ENCODE measurements around the gene NUP210L. TPM values are rescaled to one million over a fixed set of nuclear protein-coding genes. Genes with fewer than 3 reads are reported as not detected.
"Not testable (repeated sequence)": the region's sequence is repeated elsewhere in the genome, so short reads cannot be mapped to it uniquely, and the experiment has no call there.

Gene NUP210L
- total RNA-seq, 1 experiment from 2014 or later = not detected

GRCh38 chr1:154137888-154138287, 17.0 kb downstream of the NUP210L start:
- intact Hi-C loops (cut with micrococcal nuclease; ENCODE audit: unreplicated experiment) = no loop called here
- no peak overlapping the region for H3K4me2 ChIP-seq
- TF ChIP-seq CTCF (conservative IDR thresholded peaks at IDR 0.05) (no peak), EZH2 (IDR thresholded peaks at IDR 0.05; ENCODE audit: low read depth) (no peak)
- H2AFZ ChIP-seq = no peak overlapping the region
- no peak overlapping the region for H3K27ac ChIP-seq
- no peak overlapping the region for H3K4me3 ChIP-seq
- no peaks in the 10 kb centered on the region for H3K36me3 ChIP-seq (ENCODE audit: low read depth)
- DNase-seq = no peak
- H4K20me1 ChIP-seq (ENCODE audit: insufficient read depth) = no peaks in the 10 kb centered on the region
- BruUV-seq (replicated peaks) = no TSS peak
- H3K4me1 ChIP-seq (replicated peaks; ENCODE audit: insufficient read depth) = no peaks in the 10 kb centered on the region
- no peaks in the 10 kb centered on the region for H3F3A ChIP-seq (ENCODE audit: insufficient read depth, low read depth)
- H3K9me3 ChIP-seq (ENCODE audit: insufficient read depth, low read depth) = no peaks in the 10 kb centered on the region
- POLR2A ChIA-PET (ENCODE audit: unreplicated experiment) = interaction anchor here (0.6 kb wide), 1 partner anchor 143 kb away, joined by 3 read pairs; no protein-coding TSS in a partner anchor
- no peaks in the 10 kb centered on the region for H3K27me3 ChIP-seq (ENCODE audit: insufficient read depth, low read depth)
- H3K79me2 ChIP-seq (ENCODE audit: low read depth) = no peaks in the 10 kb centered on the region
- no peaks in the 10 kb centered on the region for H3K9me2 ChIP-seq (ENCODE audit: insufficient read depth)
- CTCF ChIA-PET = no interaction called here

- Histone ChIP-seq H3K9me2 (ENCODE audit: insufficient read depth) (no peaks in the 10 kb centered on the region), H3K4me3 (no peak overlapping the region), H3K9me3 (ENCODE audit: insufficient read depth, low read depth) (no peaks in the 10 kb centered on the region), H4K20me1 (ENCODE audit: insufficient read depth) (no peaks in the 10 kb centered on the region), H3K27me3 (ENCODE audit: insufficient read depth, low read depth) (no peaks in the 10 kb centered on the region), H3K27ac (no peak overlapping the region), H3K4me2 (no peak overlapping the region), H3K4me1 (replicated peaks; ENCODE audit: insufficient read depth) (no peaks in the 10 kb centered on the region), H3F3A (ENCODE audit: insufficient read depth, low read depth) (0 out of 2 replicates have a peak, but pooled peaks cover 2% of the 10 kb centered on the region), H3K36me3 (ENCODE audit: low read depth) (no peaks in the 10 kb centered on the region), H2AFZ (0 out of 2 replicates have a peak overlapping the region, but pooled peaks have one; percentile 13), H3K79me2 (ENCODE audit: low read depth) (no peaks in the 10 kb centered on the region)
- ChIA-PET CTCF (no interaction called here), POLR2A (ENCODE audit: unreplicated experiment) (interaction anchor here (0.6 kb wide), 1 partner anchor 350 kb away, joined by 15 read pairs; no protein-coding TSS in a partner anchor)
- no TSS peak for BruUV-seq (replicated peaks)
- TF ChIP-seq CTCF (conservative IDR thresholded peaks at IDR 0.05) = no peak
- no peak for DNase-seq
- intact Hi-C loops (cut with micrococcal nuclease; ENCODE audit: unreplicated experiment) = no loop called here
Observed at GRCh38 chr1:154133256-154133655, 21.6 kb downstream of the NUP210L start.

- Histone ChIP-seq H3K79me2 (ENCODE audit: low read depth) (no peaks in the 10 kb centered on the region), H3K4me2 (no peak overlapping the region), H2AFZ (no peak overlapping the region), H3F3A (ENCODE audit: insufficient read depth, low read depth) (0 out of 2 replicates have a peak, but pooled peaks cover 2% of the 10 kb centered on the region), H3K4me1 (replicated peaks; ENCODE audit: insufficient read depth) (no peaks in the 10 kb centered on the region), H4K20me1 (ENCODE audit: insufficient read depth) (no peaks in the 10 kb centered on the region), H3K36me3 (ENCODE audit: low read depth) (no peaks in the 10 kb centered on the region), H3K4me3 (no peak overlapping the region), H3K27ac (no peak overlapping the region), H3K27me3 (ENCODE audit: insufficient read depth, low read depth) (no peaks in the 10 kb centered on the region), H3K9me3 (ENCODE audit: insufficient read depth, low read depth) (no peaks in the 10 kb centered on the region), H3K9me2 (ENCODE audit: insufficient read depth) (no peaks in the 10 kb centered on the region)
- ChIA-PET CTCF (no interaction called here), POLR2A (ENCODE audit: unreplicated experiment) (interaction anchor here (0.5 kb wide), 1 partner anchor 39 kb away, joined by 6 read pairs; no protein-coding TSS in a partner anchor)
- intact Hi-C loops (cut with micrococcal nuclease; ENCODE audit: unreplicated experiment) = no loop called here
- BruUV-seq (replicated peaks) = no TSS peak
- TF ChIP-seq CTCF (conservative IDR thresholded peaks at IDR 0.05) = no peak
- no peak for TF ChIP-seq EZH2 (IDR thresholded peaks at IDR 0.05; ENCODE audit: low read depth)
- DNase-seq = no peak
Observed at GRCh38 chr1:154129391-154129970, 25.4 kb downstream of the NUP210L start.

GRCh38 chr1:154123205-154123604, 31.7 kb downstream of the NUP210L start:
- BruUV-seq (replicated peaks); H3K4me1 ChIP-seq (replicated peaks; ENCODE audit: insufficient read depth); H3K4me2 ChIP-seq; H4K20me1 ChIP-seq (ENCODE audit: insufficient read depth); DNase-seq; H3K36me3 ChIP-seq (ENCODE audit: low read depth); H2AFZ ChIP-seq; H3K9me3 ChIP-seq (ENCODE audit: insufficient read depth, low read depth); H3K27me3 ChIP-seq (ENCODE audit: insufficient read depth, low read depth); H3K9me2 ChIP-seq (ENCODE audit: insufficient read depth); H3K4me3 ChIP-seq; H3K27ac ChIP-seq; H3K79me2 ChIP-seq (ENCODE audit: low read depth); intact Hi-C loops (cut with micrococcal nuclease; ENCODE audit: unreplicated experiment); POLR2A ChIA-PET (ENCODE audit: unreplicated experiment); H3F3A ChIP-seq (ENCODE audit: insufficient read depth, low read depth): not testable (repeated sequence)
- CTCF ChIA-PET = interaction anchor here (0.6 kb wide), 1 partner anchor 212 kb away, joined by 7 read pairs; no protein-coding TSS in a partner anchor
